ENCODE measurements around the gene FLRT1.

DNA sequence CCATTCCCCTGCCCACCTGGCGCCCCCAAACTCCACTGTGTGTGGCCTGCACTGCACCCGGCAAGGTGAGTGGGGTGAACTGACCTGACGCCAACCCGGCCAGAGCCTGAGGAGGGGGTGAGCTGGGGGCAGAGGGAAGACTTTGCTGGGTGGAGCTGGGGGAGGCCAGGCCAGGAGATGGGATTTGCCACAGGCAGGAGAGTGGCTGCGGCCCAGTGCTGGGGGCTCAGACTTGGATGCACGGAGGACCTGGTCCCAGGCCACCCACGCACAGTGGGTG is 17.8 kb upstream of the FLRT1 start:
- TF ChIP-seq, protein P1, sequence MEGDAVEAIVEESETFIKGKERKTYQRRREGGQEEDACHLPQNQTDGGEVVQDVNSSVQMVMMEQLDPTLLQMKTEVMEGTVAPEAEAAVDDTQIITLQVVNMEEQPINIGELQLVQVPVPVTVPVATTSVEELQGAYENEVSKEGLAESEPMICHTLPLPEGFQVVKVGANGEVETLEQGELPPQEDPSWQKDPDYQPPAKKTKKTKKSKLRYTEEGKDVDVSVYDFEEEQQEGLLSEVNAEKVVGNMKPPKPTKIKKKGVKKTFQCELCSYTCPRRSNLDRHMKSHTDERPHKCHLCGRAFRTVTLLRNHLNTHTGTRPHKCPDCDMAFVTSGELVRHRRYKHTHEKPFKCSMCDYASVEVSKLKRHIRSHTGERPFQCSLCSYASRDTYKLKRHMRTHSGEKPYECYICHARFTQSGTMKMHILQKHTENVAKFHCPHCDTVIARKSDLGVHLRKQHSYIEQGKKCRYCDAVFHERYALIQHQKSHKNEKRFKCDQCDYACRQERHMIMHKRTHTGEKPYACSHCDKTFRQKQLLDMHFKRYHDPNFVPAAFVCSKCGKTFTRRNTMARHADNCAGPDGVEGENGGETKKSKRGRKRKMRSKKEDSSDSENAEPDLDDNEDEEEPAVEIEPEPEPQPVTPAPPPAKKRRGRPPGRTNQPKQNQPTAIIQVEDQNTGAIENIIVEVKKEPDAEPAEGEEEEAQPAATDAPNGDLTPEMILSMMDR (conservative IDR thresholded peaks at IDR 0.05; ENCODE audit: low read depth in 2 of 2), result no peak
- TF ChIP-seq EZH2 (IDR thresholded peaks at IDR 0.05; ENCODE audit: low read depth, unreplicated experiment), result no peak
- no peak for TF ChIP-seq ZNF331 (CRISPR knock-in tag; IDR thresholded peaks at IDR 0.05; ENCODE audit: low read depth)
- no peak for TF ChIP-seq POLR2AphosphoS5 (IDR thresholded peaks at IDR 0.05; ENCODE audit: low read depth)
- TF ChIP-seq, protein P2, sequence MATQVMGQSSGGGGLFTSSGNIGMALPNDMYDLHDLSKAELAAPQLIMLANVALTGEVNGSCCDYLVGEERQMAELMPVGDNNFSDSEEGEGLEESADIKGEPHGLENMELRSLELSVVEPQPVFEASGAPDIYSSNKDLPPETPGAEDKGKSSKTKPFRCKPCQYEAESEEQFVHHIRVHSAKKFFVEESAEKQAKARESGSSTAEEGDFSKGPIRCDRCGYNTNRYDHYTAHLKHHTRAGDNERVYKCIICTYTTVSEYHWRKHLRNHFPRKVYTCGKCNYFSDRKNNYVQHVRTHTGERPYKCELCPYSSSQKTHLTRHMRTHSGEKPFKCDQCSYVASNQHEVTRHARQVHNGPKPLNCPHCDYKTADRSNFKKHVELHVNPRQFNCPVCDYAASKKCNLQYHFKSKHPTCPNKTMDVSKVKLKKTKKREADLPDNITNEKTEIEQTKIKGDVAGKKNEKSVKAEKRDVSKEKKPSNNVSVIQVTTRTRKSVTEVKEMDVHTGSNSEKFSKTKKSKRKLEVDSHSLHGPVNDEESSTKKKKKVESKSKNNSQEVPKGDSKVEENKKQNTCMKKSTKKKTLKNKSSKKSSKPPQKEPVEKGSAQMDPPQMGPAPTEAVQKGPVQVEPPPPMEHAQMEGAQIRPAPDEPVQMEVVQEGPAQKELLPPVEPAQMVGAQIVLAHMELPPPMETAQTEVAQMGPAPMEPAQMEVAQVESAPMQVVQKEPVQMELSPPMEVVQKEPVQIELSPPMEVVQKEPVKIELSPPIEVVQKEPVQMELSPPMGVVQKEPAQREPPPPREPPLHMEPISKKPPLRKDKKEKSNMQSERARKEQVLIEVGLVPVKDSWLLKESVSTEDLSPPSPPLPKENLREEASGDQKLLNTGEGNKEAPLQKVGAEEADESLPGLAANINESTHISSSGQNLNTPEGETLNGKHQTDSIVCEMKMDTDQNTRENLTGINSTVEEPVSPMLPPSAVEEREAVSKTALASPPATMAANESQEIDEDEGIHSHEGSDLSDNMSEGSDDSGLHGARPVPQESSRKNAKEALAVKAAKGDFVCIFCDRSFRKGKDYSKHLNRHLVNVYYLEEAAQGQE (IDR thresholded peaks at IDR 0.05; ENCODE audit: unreplicated experiment), result no peak
- TF ChIP-seq JUNB (IDR thresholded peaks at IDR 0.05; ENCODE audit: unreplicated experiment), result no peak
- no peak for TF ChIP-seq CREB1 (CRISPR knock-in tag; IDR thresholded peaks at IDR 0.05; ENCODE audit: low read depth)
- TF ChIP-seq, protein P3, sequence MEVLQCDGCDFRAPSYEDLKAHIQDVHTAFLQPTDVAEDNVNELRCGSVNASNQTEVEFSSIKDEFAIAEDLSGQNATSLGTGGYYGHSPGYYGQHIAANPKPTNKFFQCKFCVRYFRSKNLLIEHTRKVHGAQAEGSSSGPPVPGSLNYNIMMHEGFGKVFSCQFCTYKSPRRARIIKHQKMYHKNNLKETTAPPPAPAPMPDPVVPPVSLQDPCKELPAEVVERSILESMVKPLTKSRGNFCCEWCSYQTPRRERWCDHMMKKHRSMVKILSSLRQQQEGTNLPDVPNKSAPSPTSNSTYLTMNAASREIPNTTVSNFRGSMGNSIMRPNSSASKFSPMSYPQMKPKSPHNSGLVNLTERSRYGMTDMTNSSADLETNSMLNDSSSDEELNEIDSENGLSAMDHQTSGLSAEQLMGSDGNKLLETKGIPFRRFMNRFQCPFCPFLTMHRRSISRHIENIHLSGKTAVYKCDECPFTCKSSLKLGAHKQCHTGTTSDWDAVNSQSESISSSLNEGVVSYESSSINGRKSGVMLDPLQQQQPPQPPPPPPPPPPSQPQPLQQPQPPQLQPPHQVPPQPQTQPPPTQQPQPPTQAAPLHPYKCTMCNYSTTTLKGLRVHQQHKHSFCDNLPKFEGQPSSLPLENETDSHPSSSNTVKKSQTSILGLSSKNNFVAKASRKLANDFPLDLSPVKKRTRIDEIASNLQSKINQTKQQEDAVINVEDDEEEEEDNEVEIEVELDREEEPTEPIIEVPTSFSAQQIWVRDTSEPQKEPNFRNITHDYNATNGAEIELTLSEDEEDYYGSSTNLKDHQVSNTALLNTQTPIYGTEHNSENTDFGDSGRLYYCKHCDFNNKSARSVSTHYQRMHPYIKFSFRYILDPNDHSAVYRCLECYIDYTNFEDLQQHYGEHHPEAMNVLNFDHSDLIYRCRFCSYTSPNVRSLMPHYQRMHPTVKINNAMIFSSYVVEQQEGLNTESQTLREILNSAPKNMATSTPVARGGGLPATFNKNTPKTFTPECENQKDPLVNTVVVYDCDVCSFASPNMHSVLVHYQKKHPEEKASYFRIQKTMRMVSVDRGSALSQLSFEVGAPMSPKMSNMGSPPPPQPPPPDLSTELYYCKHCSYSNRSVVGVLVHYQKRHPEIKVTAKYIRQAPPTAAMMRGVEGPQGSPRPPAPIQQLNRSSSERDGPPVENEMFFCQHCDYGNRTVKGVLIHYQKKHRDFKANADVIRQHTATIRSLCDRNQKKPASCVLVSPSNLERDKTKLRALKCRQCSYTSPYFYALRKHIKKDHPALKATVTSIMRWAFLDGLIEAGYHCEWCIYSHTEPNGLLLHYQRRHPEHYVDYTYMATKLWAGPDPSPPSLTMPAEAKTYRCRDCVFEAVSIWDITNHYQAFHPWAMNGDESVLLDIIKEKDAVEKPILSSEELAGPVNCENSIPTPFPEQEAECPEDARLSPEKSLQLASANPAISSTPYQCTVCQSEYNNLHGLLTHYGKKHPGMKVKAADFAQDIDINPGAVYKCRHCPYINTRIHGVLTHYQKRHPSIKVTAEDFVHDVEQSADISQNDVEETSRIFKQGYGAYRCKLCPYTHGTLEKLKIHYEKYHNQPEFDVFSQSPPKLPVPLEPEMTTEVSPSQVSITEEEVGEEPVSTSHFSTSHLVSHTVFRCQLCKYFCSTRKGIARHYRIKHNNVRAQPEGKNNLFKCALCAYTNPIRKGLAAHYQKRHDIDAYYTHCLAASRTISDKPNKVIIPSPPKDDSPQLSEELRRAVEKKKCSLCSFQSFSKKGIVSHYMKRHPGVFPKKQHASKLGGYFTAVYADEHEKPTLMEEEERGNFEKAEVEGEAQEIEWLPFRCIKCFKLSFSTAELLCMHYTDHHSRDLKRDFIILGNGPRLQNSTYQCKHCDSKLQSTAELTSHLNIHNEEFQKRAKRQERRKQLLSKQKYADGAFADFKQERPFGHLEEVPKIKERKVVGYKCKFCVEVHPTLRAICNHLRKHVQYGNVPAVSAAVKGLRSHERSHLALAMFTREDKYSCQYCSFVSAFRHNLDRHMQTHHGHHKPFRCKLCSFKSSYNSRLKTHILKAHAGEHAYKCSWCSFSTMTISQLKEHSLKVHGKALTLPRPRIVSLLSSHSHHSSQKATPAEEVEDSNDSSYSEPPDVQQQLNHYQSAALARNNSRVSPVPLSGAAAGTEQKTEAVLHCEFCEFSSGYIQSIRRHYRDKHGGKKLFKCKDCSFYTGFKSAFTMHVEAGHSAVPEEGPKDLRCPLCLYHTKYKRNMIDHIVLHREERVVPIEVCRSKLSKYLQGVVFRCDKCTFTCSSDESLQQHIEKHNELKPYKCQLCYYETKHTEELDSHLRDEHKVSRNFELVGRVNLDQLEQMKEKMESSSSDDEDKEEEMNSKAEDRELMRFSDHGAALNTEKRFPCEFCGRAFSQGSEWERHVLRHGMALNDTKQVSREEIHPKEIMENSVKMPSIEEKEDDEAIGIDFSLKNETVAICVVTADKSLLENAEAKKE (CRISPR knock-in tag; IDR thresholded peaks at IDR 0.05), result no peak
- TF ChIP-seq EZH2phosphoT487 (IDR thresholded peaks at IDR 0.05; ENCODE audit: unreplicated experiment), result no peak
- no peak for TF ChIP-seq ZNF114 (CRISPR knock-in tag; IDR thresholded peaks at IDR 0.05)
- no peak for TF ChIP-seq NANOG (IDR thresholded peaks at IDR 0.05; ENCODE audit: borderline replicate concordance)
- TF ChIP-seq STAT1 (IDR thresholded peaks at IDR 0.05; ENCODE audit: unreplicated experiment), result no peak
